ENCODE data around the gene MAMDC2.

Gene MAMDC2

DNA sequence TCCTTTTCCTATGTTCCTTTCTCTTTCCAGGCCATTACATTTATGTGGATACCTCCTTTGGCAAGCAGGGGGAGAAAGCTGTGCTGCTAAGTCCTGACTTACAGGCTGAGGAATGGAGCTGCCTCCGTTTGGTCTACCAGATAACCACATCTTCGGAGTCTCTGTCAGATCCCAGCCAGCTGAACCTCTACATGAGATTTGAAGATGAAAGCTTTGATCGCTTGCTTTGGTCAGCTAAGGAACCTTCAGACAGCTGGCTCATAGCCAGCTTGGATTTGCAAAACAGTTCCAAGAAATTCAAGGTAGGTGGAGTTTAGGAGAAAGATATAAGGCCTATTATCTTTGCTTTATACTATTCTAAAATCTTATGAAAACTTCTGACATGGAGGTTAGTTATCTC lies 64.5 kb downstream of the MAMDC2 start:
- no peak for DNase-seq (ENCODE audit: low read depth in 2 of 2)

DNA sequence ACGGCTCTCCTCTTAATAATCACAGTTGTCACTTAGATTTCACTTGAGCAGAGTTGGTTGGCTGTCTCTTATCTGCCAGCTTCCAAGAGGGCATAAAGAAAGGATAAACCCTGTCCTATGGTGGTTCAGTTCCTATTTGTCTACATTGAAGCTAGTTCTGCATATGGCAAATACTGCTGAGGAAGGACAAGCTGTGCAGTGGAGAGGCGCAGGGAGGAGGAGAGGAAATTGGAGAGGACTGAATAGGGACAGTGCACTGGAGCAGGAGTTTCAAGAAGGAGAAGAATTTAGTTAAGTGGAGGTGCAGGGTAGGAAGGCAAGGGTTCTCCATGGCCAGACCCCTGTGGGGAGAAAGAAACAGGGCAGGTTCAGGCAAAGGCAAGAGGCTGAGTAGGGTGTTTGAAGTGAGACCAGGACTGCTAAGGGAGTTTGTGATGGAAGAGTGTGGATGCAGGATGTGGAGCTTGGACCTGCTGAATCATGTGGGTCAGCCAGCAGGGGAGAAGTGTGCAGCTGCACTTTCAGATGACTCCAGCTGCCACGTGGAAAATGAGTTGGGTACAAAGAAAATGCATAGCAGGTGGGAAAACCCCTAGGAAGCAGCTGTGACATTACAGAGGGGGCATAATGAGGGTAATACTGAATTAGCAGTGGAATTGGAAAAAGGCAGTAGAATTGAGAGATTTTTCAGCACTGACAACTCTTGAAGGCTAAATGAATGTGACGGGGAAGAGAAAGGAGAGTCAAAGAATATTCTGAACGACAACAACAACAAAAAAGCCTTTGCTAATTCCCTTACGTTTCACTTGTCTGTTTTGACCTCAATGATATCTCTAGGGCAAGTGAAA lies 66.8 kb downstream of the MAMDC2 start:
- DNase-seq (ENCODE audit: low read depth in 2 of 2), result no peak

DNA sequence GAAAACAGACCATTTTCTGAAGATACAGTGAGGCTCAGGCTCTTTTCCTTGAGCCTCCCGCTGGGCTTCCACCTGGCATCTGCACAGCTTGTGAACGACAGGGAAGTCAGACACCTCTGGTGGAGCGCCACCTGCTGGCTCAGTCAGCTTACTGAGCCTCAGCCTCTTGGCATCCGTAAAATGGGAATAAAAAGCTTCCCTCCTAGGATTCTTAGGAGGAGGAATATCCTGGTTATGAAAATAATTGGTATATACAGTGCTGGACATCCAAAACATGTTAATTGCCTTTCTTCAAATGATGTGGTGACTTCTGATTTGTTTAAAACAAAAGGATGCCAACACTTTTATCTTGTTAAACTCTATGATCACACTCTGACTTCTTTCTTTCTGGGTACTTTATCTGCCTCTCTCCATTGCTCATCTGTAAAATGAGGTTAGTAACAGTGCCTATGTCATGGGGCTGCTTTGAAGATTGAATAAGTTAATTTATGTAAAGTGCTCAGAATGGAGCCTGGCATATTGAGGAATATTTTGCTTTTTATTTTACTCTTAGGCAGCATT lies 67.5 kb downstream of the MAMDC2 start:
- peak; percentile 15 to 55 for DNase-seq (ENCODE audit: low read depth in 2 of 2)

DNA sequence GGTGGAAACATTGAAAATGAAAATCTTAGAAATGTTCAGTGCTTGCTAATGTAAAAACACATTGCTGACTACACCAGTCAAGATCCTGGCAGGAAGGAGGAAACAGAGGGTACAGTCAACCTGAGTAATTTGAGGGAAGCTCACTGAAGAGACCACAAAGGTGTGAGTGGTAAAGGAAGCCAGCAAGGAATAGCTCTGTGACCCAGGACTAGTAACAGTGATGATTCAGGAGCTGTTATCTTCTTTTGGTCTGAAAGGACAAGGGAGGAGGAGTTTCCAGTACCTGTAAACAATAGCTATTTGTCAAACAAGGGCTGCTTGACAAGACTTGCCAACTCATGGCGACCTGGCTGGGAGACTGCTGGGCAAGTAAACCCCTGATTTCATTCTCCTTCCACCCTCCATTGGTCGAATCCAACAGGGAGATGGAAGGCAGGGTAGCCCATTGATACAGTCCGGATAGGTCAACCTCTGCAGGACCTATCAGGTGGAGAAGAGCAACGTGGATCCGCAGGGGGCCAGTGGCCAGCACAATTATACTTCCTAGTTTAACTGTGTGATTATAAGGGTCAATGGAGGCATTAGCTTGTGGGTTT lies 68.1 kb downstream of the MAMDC2 start:
- no peak for DNase-seq (ENCODE audit: low read depth in 2 of 2)

DNA sequence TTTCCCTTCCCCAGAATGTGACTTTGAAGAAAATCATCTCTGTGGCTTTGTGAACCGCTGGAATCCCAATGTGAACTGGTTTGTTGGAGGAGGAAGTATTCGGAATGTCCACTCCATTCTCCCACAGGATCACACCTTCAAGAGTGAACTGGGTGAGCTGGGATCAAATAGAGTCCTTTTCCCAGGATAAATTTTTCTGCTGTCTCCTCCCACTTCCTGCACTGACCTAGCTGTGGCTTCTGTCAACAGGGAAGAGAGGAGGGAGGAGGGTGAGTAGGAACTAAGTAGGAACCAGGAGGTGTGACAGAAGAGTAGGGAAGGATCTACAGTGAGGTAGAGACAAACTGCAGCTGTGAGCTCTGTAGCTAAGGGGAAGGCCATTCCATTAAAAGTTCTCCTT lies 69.3 kb downstream of the MAMDC2 start:
- no peak for DNase-seq (ENCODE audit: low read depth in 2 of 2)

DNA sequence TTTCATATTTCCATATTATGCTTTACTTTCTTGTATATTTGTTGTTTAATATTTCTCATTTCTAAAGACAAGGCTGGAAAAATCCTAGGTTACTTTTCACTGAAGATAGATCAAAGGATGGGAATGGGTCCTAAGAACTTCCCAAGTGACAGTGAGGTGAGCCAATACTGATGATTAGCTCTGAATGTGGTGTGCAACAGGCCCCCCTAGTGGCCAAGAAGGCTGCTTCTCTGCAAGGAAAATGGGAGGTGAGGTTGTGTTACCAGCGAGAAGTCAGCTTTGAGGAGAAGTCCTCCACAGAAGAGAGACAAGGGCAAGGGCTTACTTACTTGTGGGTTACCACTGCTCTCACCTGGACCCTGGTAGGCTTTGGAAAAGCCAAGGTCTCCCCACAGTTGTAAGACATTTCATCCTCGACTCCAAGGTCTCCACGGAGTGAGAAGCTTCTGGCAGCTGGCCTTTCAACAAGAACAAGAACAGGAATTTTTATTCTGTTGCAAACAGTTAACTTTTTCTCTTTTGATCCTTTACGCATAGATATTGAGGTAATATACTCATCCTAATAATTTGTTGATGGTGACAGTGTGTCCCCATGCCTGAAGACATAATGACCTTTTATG lies 69.9 kb downstream of the MAMDC2 start:
- DNase-seq (ENCODE audit: low read depth in 2 of 2), result peak in 1 of 2 experiments; percentile 18

DNA sequence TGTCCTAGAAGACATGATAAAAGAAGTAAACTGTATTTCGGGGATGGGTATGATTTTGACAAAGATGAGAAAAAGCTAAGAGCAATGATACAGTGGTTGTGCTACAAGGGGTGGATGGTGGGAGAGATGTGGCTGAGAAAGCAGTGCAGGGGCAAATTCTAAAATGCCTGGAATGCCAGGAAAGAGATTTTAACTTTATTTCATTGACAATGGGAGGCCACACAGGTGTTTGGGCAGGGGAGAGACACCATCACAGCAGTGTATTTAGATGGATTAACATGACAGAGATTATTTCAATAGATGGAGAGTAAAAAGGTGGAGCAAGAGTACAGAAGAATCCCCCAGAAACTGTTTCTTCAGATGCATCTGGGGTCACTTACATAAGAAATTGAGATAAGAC lies 71.2 kb downstream of the MAMDC2 start:
- DNase-seq (ENCODE audit: low read depth in 2 of 2), result no peak

DNA sequence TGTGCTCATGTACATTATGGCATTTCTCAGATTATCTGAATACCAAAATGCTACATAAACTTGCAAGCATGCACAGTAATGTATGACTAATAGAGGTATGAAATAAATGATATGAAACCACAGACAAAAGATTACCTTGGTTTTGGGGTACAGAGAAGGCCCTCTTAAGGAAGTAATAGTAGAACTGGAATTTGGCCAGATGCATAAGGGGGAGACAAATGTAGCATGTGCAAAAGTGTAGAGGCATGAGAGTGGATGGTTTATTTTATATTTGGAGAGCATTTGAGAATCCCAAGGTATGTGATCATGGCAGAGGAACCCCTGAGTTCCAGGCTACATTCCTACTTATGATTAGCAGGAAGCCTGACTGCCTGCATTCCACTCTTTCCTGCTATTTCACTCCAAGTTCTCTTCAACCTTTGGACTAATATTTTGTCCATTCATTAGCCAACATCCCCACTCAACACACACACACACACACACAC lies 74.2 kb downstream of the MAMDC2 start:
- no peak for DNase-seq (ENCODE audit: low read depth in 2 of 2)

DNA sequence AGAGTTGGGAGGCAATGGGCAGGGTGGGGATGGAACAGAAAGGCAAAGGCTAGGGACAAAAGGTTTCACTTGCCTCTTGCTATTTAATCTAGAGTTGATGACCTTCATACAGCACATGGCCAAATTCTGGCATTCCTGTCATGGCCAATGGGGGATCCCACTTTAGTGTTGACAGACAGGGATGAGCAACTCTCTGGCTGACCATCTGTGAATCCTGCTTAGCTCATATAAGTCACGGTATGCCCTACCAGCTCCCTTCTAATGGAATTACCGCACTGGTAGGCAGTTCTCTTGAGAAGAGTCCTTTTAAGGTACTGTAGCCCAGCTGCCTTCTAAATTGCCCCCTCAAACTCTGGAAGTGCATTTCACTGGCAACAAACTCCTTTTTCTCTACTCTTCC lies 76.1 kb downstream of the MAMDC2 start:
- DNase-seq (ENCODE audit: low read depth in 2 of 2), result no peak

DNA sequence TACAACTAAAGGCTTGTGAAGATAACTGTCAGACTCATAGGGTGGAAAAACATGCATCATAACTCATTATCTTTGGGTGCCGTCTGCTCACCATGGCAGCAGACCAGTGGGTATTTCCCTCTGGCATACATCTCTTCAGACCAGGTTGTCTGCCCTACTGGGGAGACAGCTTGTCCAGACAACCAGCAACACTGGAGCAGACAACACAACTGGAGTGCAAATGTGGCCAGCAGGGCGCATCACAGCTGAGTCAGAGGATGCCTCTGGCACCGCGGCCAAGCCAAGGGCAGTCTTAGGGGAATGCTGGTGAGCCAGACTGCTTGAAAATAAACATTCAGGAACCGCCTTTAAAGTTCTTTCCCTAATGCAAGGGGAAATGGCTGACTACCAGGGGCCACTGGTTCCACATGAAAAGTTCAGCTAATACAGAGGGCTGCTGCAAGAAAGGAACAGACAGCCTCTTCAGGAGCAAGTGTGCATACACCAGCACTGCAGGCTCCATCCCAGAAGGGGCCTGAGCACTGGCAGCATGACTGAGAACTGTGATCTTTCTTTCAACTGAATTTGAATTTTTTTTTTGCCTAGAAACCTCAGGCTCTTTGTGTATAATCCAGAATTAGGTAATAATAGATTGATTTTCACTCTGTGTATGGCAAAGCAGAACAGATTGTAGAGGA lies 77.3 kb downstream of the MAMDC2 start:
- DNase-seq (ENCODE audit: low read depth in 2 of 2), result no peak

DNA sequence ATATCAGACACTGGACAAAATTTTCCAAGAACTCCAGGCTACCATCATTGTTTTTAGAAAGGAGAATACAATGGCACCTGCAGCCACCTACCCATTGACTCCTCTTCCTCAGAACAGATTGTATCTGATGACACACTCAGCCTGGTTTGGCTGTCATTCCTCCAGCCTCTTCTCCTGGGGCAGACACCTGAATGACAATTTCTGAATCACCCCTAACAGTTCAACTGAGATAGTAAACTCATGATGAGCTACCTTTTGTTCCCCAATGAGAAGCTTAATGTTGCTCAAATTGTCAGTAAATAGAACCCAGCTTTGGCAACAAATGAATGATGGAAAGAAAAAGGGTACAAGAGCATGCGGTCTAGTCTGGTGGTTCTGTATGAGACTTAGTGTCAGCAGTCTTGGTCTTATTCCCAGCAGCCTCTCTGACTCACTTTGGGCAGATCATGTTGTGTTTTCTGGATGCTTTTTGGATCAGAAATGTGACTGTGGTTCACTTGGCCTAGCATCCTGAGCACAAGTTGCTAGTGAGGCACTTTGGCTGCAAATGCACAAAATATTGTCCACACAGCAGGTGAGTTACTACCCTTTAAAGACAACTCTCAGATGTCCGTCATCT lies 78.3 kb downstream of the MAMDC2 start:
- no peak for DNase-seq (ENCODE audit: low read depth in 2 of 2)

DNA sequence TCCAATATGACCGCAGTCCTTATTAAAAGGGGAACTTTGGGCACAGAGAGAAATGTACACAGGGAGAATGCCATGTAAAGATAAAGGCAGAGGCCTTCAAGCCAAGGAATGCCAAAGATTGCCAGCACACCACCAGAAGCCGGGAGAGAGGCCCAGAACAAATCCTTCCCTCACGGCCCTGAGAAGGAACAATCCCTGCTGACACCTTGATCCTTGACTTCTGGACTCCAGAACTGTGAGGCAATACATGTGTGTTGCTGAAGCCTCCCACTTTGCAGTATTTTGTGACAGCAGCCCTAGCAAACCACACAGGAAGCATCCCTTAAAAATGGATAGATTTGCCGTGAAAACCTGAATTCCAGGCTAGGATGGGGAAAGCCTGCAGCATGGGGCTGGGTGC lies 80.0 kb downstream of the MAMDC2 start:
- DNase-seq (ENCODE audit: low read depth in 2 of 2), result no peak

DNA sequence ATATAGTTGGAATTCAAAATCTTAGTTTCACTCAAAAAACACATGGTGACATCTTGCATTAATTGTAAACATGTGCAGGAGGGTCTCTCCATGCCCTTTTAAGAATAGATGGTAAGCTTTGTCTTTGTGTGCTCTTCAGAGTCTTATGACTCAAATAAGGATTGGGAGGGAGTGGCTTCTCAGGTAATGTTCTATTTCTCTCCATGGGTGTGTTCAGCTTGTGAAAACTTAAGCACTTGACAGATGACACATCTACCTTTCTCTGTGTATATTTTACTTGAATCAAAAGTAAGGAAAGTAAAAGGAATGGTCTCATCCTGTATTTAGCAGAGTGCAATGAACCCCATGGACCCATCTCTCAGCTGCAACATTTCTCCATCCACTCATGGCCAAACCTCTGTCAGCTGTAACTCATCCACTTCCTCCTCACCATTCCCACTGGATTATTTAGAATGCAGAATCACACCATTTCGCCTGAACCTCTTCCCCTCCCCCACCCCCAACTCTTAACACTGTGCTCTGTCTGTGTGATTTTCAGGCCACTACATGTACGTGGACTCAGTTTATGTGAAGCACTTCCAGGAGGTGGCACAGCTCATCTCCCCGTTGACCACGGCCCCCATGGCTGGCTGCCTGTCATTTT lies 82.1 kb downstream of the MAMDC2 start:
- no peak for DNase-seq (ENCODE audit: low read depth in 2 of 2)

DNA sequence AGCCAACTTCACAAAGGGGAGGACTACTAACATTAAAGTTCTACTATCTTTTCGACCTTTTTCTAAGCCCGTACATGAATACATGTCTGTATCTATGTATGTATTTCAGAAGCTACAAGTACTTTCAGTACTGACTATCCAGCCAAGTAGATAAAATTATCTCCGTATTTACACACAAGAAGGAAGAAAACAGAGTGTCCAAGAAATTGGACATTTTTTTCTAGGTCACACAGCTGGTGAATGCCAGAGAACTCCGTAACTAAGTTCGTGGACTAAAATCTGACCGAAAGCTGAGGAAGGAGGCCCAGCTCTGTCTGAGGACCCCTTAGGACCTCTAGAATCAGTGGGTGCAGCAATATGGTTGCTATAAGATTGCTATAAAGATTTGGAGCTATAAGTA lies 83.4 kb downstream of the MAMDC2 start:
- no peak for DNase-seq (ENCODE audit: low read depth in 2 of 2)

DNA sequence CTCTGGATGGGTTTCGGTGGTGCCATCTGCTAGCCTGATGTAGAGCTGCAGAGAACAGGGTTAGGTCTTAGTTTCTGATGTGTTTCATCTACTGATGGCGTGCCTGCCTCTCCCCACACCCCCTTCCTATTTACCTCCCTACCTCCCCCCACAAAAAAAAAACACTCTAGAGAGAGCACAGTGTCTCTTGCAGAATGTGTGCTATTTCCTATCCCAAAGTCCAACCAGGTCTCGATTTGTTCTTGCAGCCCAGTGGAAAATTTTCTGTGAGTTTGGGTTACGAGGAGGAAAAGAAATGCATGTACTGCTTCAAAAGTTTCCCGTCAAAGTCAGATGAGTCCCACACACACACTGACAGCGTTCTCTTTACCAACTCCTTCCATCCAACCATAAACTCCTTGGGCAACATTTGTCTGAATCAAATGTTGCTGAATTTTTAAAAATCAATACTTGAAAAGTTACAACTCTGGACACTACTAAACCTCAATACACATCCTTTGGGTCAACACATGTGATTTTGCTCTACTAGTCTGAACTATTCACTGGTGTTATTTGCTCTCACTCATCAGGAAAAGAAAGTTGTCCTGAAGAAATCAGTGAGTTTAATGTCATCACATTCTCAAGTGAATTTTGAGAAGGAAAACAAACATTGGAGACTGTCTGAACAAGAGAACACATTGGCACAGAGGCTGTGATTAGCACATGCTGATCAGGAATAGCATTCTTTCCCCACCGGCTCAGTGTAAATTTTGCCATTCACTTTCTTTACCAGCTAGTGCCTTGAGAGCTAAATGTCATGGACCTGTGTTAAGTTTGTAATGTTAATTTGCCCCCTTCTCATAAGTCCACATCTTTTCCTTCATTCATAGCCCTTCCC lies 84.1 kb downstream of the MAMDC2 start:
- DNase-seq (ENCODE audit: low read depth in 2 of 2), result no peak

DNA sequence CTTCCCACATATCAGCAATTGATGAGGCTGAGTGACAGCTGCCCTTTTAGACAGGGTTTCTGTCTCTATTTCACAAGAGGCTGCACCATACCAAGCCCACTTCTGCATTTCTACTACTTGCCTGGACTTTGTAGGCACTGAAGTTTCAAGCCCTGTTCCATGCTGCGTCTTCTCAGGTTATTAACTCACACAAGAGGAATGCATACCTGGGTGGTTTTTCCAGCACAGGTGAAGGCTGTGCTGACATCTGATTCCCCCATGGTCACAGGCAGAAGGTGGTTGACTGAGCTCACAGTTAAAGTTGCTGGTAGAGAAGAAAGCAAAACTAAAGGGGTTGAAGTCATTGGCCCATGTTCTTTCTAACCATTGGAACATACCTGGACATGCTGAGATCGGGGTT lies 86.6 kb downstream of the MAMDC2 start:
- no peak for DNase-seq (ENCODE audit: low read depth in 2 of 2)

DNA sequence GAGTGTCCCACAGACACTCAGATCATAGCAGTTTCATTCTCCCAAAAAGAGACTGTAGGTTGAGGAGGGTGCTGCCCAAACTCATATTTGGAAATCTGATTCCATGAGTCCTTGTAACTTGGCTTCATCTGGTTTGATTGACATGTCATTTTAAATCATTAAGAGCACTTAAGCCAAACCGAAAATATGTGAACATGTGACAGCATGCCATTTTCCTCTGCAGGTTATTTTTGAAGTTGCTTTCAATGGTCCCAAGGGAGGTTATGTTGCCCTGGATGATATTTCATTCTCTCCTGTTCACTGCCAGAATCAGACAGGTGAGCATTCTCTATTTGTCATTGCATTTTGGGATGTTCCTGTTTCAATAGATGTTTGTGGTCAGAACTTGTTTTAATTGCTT lies 87.6 kb downstream of the MAMDC2 start:
- DNase-seq (ENCODE audit: low read depth in 2 of 2), result no peak

DNA sequence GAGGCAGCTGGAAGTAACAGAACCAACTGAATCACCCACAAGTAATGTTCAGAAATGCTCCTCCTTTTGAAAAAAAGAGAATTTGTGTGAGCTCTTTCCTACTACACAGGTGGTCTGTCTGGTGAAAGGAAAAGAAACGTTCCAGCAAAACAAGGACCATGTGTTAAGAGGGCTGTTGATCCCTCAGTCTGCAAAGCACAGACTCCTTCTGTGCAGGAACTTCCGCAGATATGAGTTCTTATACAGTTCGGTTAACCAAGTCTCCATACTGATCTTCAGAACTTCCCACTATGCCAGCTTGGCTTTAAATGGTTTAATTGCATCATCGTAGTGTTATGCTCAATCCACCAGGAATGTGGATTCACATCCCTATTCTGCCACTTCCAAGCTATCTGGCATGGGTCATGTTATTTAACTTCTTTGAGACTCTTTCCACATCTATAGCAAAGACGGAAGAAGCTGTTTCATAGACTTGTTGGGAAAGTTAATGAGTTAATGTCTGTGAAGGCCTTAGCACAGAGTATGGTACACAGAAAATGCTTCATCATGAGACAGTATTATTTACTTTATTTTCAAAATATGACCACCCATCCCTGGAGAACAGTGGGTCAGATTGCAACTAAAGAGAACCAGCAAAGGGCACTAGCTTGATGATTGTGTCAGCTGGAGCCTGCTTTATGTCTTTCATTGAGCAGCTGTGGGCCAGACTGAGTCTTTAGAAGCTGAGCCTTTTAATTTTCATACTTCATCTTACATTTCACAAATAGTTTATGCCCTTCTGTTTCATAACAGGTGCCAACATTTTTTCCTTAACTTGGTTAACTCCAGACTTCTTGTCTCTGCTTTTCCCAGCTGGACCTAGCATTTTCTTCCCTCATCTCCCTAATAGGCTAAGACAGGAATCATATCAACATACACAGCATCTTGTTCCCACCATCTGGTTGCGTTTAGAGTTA lies 89.9 kb downstream of the MAMDC2 start:
- DNase-seq (ENCODE audit: low read depth in 2 of 2), result no peak

DNA sequence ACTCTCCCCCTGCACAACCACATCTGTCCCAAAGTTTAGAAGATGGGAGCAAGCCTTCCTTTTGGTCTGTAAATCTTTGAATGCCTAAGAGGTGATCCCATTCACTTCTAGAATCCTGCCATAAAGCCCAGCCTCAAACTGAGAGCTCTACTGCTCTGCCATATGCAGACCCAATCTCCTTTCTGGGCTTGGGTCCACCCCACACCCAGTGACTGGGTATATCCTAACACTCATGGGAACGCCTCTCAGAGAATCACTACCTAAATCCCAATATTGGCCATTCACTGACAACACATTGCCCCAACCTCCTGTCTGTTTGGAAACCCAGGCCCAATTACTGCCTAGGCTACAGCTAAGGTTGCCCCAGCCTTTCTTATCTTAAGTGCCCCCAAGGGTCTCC lies 90.7 kb downstream of the MAMDC2 start:
- no peak for DNase-seq (ENCODE audit: low read depth in 2 of 2)

Data from stimulated activated CD4-positive, alpha-beta T cell treated with anti-CD3 and anti-CD28 coated beads, Interleukin-12 subunit alpha, Interleukin-12 subunit beta, amount 100 ng/mL, for 24 hours (primary cell).